Coronary artery (tissue), 2 donors: Measurements from ENCODE around the gene FBXL17.

Experiments
- DNase-seq: peaks from one replicate; pipeline ENCODE4 v3.0.0-alpha.2; 2017; ENCODE audit warnings: low spot score
- H3K27ac ChIP-seq, 2 donors: fragments of 200-600 bp; sonication (generic); one replicate each; pipeline ENCODE4 v1.5.1; 2016 to 2019
- H3K4me3 ChIP-seq: fragments of 200-600 bp; sonication (generic); 2 replicates; pipeline ENCODE4 v1.5.1; 2016; ENCODE audit warnings: mild to moderate bottlenecking, moderate library complexity
- TF ChIP-seq, protein P1 (sequence below): fragments of 200-600 bp; sonication (generic); IDR thresholded peaks from one replicate; pipeline ENCODE4 v1.5.1; 2019; ENCODE audit warnings: antibody characterized with exemption

FBXL17 gene

DNA sequence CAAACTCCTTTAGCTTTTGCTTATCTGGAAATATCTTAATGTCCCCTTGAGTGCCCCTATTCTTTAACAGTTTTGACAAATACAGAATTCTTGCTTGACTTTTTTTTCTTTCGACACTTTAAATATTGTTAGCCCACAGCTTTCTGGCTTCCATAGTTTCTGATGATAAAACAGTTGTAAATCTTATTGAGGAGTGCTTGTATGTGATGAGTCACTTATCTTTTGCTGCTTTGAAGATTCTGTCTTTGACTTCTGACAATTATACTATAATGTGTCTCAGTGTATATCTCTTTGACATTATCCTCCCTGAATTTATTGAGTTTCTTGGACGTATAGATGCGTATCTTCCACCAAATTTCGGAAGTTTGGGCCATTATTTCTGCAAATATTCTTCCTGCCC is 21.6 kb downstream of the FBXL17 start:
- TF ChIP-seq, protein P1, sequence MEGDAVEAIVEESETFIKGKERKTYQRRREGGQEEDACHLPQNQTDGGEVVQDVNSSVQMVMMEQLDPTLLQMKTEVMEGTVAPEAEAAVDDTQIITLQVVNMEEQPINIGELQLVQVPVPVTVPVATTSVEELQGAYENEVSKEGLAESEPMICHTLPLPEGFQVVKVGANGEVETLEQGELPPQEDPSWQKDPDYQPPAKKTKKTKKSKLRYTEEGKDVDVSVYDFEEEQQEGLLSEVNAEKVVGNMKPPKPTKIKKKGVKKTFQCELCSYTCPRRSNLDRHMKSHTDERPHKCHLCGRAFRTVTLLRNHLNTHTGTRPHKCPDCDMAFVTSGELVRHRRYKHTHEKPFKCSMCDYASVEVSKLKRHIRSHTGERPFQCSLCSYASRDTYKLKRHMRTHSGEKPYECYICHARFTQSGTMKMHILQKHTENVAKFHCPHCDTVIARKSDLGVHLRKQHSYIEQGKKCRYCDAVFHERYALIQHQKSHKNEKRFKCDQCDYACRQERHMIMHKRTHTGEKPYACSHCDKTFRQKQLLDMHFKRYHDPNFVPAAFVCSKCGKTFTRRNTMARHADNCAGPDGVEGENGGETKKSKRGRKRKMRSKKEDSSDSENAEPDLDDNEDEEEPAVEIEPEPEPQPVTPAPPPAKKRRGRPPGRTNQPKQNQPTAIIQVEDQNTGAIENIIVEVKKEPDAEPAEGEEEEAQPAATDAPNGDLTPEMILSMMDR, result no peak
- DNase-seq, result no peak
- no peak overlapping the region for H3K4me3 ChIP-seq
- no peak overlapping the region for H3K27ac ChIP-seq

DNA sequence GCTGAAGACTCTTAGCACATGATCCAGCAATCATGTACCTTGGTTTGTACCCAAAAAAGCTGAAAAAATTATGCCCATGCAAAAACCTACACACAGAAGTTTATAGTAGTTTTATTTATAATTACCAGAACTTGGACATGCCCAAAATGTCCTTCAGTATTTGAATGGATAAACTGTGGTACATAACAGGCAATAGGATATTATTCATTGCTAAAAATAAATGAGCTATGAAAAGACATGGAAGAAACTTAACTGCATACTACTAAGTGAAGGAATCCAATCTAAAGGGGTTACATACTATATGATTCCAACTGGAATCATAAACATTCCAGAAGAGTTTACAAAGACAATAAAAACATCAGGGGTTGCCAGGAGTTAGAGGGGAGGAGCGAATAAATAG is 25.6 kb downstream of the FBXL17 start:
- no peak overlapping the region for H3K27ac ChIP-seq
- TF ChIP-seq, protein P1, result no peak
- no peak for DNase-seq
- no peak overlapping the region for H3K4me3 ChIP-seq

DNA sequence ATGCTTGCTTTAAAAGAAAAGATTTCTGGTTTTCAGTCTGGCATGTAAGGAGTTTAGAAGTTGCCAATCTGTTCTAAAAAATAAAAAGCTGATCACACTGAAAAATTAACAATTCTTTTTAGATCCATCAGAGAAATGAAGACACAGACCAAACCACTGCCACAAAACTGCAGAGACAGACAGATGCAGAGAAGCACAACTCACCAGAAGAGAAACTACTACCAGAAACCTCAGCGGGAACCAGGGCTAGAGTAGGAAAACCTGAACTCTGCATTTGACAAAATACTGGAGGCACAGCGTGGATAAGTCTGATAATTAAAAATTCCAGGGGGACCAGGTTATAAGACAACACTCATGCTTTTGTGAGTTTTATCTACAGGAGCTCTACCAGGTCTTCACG is 28.8 kb downstream of the FBXL17 start:
- H3K27ac ChIP-seq, result no peak overlapping the region
- no peak for DNase-seq
- TF ChIP-seq, protein P1, result no peak
- no peak overlapping the region for H3K4me3 ChIP-seq

DNA sequence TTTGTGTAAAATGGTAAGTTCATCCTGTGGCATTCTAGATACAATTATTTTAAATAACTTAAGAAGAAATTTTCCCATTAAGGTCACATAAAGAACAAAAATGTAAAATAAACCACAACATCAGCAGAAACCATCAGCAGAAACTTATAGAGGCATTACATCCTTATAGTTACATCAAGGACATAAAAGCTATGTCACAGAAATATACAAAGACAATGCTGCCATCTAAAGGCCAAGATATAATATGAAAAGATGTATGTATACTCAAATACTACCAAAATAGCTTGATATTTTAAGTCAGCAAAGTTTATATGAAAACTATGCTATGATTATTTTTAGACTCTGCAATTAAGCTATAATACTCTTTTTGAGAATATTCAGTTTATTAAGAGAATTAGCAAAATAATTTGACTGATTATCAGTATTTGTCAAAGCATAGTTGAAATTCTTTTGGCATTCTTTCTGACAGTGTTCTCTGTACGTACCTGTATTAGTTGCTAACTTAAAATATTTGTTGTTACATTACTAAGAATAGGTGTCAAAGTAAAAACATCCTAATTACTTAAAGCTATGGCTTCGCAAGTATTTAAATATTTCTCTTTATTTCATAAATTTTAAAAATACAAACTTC is 36.2 kb downstream of the FBXL17 start:
- Histone ChIP-seq H3K27ac (no peak overlapping the region), H3K4me3 (no peak overlapping the region)
- no peak for DNase-seq
- TF ChIP-seq, protein P1, result no peak

DNA sequence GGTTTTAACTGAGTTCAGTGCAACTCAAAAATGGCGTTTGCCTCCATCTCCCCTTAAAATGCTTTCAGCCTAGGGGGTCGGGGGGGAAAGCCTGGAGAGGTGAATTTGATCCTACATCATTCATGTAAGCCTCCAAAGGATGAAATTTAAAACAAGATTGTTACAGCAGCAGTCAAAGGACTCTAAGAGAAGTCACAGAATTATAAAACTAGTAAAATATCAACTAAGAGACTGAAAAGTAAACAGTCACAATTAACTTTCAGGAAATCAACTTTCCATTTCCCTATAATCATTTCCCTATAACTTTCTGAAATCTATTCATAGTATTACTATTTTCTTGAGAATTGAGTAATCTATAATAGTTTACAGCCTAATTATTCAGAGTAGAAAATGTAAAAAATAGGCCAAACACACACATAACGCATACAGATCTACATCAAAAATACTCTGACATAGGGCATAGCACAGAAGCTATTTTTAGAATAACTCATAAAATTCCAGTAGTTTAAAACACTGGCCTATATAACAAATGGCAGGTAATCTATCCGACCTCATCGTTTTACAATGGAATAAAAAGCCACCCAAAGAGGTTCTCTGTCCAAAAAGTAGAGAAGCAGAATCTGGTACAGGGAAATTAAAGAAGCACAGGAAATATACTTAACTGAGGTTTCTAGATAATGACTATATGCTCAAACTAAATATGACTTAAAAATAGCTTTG is 37.6 kb downstream of the FBXL17 start:
- TF ChIP-seq, protein P1, result no peak
- DNase-seq, result no peak
- H3K4me3 ChIP-seq, result no peak overlapping the region
- H3K27ac ChIP-seq, result no peak overlapping the region

DNA sequence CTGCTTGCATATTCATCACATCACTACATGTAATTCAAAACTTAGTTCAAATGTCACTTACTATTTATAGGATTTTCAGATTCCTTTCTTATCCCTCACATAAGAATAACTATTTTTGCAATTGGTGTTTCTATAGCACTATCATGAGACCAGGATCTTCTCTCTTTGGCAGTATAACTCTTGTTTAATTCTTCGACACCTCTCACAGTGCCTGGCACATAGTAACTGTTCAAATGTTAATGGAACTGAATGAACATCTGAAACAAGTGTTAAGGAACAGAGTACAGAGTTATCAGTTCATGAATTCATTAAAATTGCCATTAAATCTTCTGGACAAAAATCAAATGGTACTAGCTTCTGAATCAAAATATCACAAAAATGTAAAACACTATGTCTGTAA is 40.0 kb downstream of the FBXL17 start:
- H3K4me3 ChIP-seq, result no peak overlapping the region
- DNase-seq, result no peak
- H3K27ac ChIP-seq, result no peak overlapping the region
- TF ChIP-seq, protein P1, result no peak

DNA sequence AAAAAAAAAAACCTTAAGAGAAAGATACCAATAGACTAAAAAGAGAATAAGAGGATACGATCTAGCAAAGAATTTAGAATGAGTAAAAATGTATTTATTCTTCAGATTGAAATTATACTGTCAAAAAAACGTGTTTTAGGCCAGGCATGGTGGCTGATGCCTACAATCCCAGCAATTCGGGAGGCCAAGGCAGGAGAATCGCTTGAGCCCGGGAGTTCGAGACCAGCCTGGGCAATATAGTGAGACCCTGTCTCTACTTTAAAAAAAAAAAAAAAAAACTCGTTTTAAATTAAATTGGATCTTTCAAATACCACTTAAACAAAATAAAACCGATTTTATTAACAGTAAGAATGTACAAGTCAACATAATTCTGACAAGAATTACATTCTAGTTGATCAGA is 41.8 kb downstream of the FBXL17 start:
- H3K27ac ChIP-seq, result no peak overlapping the region
- H3K4me3 ChIP-seq, result no peak overlapping the region
- no peak for DNase-seq
- TF ChIP-seq, protein P1, result no peak
